ENCODE results near the gene OR56A5. TPM values are rescaled to one million over a fixed set of nuclear protein-coding genes. Genes with fewer than 3 reads are reported as not detected.

The OR56A5 gene
- not detected for total RNA-seq
- polyA plus RNA-seq = not detected

GRCh38 chr11:5968394-5968793, at the start of gene OR56A5:
TSS of gene OR56A5 (minus strand) at chr11:5968494. CDS start at chr11:5968494, 0 bp downstream.
- H3K27ac ChIP-seq (ENCODE audit: low read depth) = no peak within 1 kb of the TSS
- H3K4me3 ChIP-seq (ENCODE audit: low read depth, low read length) = no peak within 1 kb of the TSS
- H3K36me3 ChIP-seq (ENCODE audit: insufficient read depth) = no peaks in the 10 kb centered on the region
- H3K4me1 ChIP-seq (ENCODE audit: insufficient read depth) = no peaks in the 10 kb centered on the region
- no peak for DNase-seq (ENCODE audit: extremely low spot score)

- Histone ChIP-seq H3K27ac (ENCODE audit: low read depth) (no peak overlapping the region), H3K4me1 (ENCODE audit: insufficient read depth) (no peaks in the 10 kb centered on the region), H3K36me3 (ENCODE audit: insufficient read depth) (no peaks in the 10 kb centered on the region), H3K4me3 (ENCODE audit: low read depth, low read length) (no peak overlapping the region)
- no peak for DNase-seq (ENCODE audit: extremely low spot score)
- 72% methylated on average over 3 of the region's 3 CpGs for WGBS
Observed at GRCh38 chr11:6013042-6013441, 44.7 kb upstream of the OR56A5 start.

GRCh38 chr11:6012035-6012668, 43.9 kb upstream of the OR56A5 start:
- no peaks in the 10 kb centered on the region for H3K4me1 ChIP-seq (ENCODE audit: insufficient read depth)
- no peak for DNase-seq (ENCODE audit: extremely low spot score)
- no peaks in the 10 kb centered on the region for H3K36me3 ChIP-seq (ENCODE audit: insufficient read depth)
- H3K4me3 ChIP-seq (ENCODE audit: low read depth, low read length) = no peak overlapping the region
- WGBS = 74% methylated on average over 4 of the region's 4 CpGs
- no peak overlapping the region for H3K27ac ChIP-seq (ENCODE audit: low read depth)

GRCh38 chr11:6006846-6007245, 38.6 kb upstream of the OR56A5 start, which contains the start of gene OR56A4:
TSS of gene OR56A4 (minus strand) at chr11:6006946. CDS start at chr11:6002992, 3,954 bp downstream.
- H3K4me3 ChIP-seq (ENCODE audit: low read depth, low read length) = no peak within 1 kb of the TSS
- H3K4me1 ChIP-seq (ENCODE audit: insufficient read depth) = no peaks in the 10 kb centered on the region
- H3K27ac ChIP-seq (ENCODE audit: low read depth) = no peak within 1 kb of the TSS
- no peaks in the 10 kb centered on the region for H3K36me3 ChIP-seq (ENCODE audit: insufficient read depth)
- DNase-seq (ENCODE audit: extremely low spot score) = no peak

- no peak overlapping the region for H3K4me3 ChIP-seq (ENCODE audit: low read depth, low read length)
- H3K4me1 ChIP-seq (ENCODE audit: insufficient read depth) = no peaks in the 10 kb centered on the region
- no peak overlapping the region for H3K27ac ChIP-seq (ENCODE audit: low read depth)
- no peaks in the 10 kb centered on the region for H3K36me3 ChIP-seq (ENCODE audit: insufficient read depth)
- DNase-seq (ENCODE audit: extremely low spot score) = no peak
Observed at GRCh38 chr11:6006395-6006794, 38.1 kb upstream of the OR56A5 start.

GRCh38 chr11:6002202-6002699, 34.0 kb upstream of the OR56A5 start:
- 75% methylated on average over 7 of the region's 7 CpGs for WGBS
- no peaks in the 10 kb centered on the region for H3K36me3 ChIP-seq (ENCODE audit: insufficient read depth)
- no peak overlapping the region for H3K4me3 ChIP-seq (ENCODE audit: low read depth, low read length)
- no peaks in the 10 kb centered on the region for H3K4me1 ChIP-seq (ENCODE audit: insufficient read depth)
- no peak overlapping the region for H3K27ac ChIP-seq (ENCODE audit: low read depth)
- no peak for DNase-seq (ENCODE audit: extremely low spot score)

GRCh38 chr11:5994791-5995190, 26.5 kb upstream of the OR56A5 start:
- no peak overlapping the region for H3K4me3 ChIP-seq (ENCODE audit: low read depth, low read length)

GRCh38 chr11:5992604-5993251, 24.4 kb upstream of the OR56A5 start:
- Histone ChIP-seq H3K27ac (ENCODE audit: low read depth) (no peak overlapping the region), H3K4me3 (ENCODE audit: low read depth, low read length) (no peak overlapping the region), H3K4me1 (ENCODE audit: insufficient read depth) (no peaks in the 10 kb centered on the region), H3K36me3 (ENCODE audit: insufficient read depth) (no peaks in the 10 kb centered on the region)
- 54% methylated on average over 3 of the region's 3 CpGs for WGBS
- no peak for DNase-seq (ENCODE audit: extremely low spot score)

More at GRCh38 chr11:5994791-5995190, 26.5 kb upstream of the OR56A5 start:
- H3K36me3 ChIP-seq (ENCODE audit: insufficient read depth) = no peaks in the 10 kb centered on the region
- H3K27ac ChIP-seq (ENCODE audit: low read depth) = no peak overlapping the region
- DNase-seq (ENCODE audit: extremely low spot score) = no peak
- no peaks in the 10 kb centered on the region for H3K4me1 ChIP-seq (ENCODE audit: insufficient read depth)
- WGBS = 87% methylated on average over 14 of the region's 14 CpGs

GRCh38 chr11:5992150-5992549, 23.9 kb upstream of the OR56A5 start:
- Histone ChIP-seq H3K27ac (ENCODE audit: low read depth) (no peak overlapping the region), H3K4me1 (ENCODE audit: insufficient read depth) (no peaks in the 10 kb centered on the region), H3K4me3 (ENCODE audit: low read depth, low read length) (no peak overlapping the region), H3K36me3 (ENCODE audit: insufficient read depth) (no peaks in the 10 kb centered on the region)
- DNase-seq (ENCODE audit: extremely low spot score) = no peak
- 66% methylated on average over 3 of the region's 3 CpGs for WGBS

- Histone ChIP-seq H3K36me3 (ENCODE audit: insufficient read depth) (no peaks in the 10 kb centered on the region), H3K4me3 (ENCODE audit: low read depth, low read length) (no peak overlapping the region), H3K4me1 (ENCODE audit: insufficient read depth) (no peaks in the 10 kb centered on the region), H3K27ac (ENCODE audit: low read depth) (no peak overlapping the region)
- DNase-seq (ENCODE audit: extremely low spot score) = no peak
- 83% methylated on average over 4 of the region's 4 CpGs for WGBS
Observed at GRCh38 chr11:5989203-5989602, 20.9 kb upstream of the OR56A5 start.

- 40% methylated on average over 1 of the region's 1 CpG for WGBS
Observed at GRCh38 chr11:5986885-5987284, 18.6 kb upstream of the OR56A5 start, which contains the start of gene OR52L1. TSS of gene OR52L1 (minus strand) at chr11:5986985. CDS start at chr11:5986930, 55 bp downstream.

GRCh38 chr11:5983443-5983842, 15.1 kb upstream of the OR56A5 start:
- WGBS = 49% methylated on average over 1 of the region's 1 CpG
- Histone ChIP-seq H3K36me3 (ENCODE audit: insufficient read depth) (no peaks in the 10 kb centered on the region), H3K4me1 (ENCODE audit: insufficient read depth) (no peaks in the 10 kb centered on the region), H3K27ac (ENCODE audit: low read depth) (no peak overlapping the region), H3K4me3 (ENCODE audit: low read depth, low read length) (no peak overlapping the region)
- DNase-seq (ENCODE audit: extremely low spot score) = no peak

More at GRCh38 chr11:5986885-5987284, 18.6 kb upstream of the OR56A5 start, which contains the start of gene OR52L1:
- H3K4me3 ChIP-seq (ENCODE audit: low read depth, low read length) = no peak within 1 kb of the TSS
- H3K36me3 ChIP-seq (ENCODE audit: insufficient read depth) = no peaks in the 10 kb centered on the region
- no peak for DNase-seq (ENCODE audit: extremely low spot score)
- H3K27ac ChIP-seq (ENCODE audit: low read depth) = no peak within 1 kb of the TSS
- H3K4me1 ChIP-seq (ENCODE audit: insufficient read depth) = no peaks in the 10 kb centered on the region

GRCh38 chr11:5973530-5973929, 5.2 kb upstream of the OR56A5 start:
- WGBS = 75% methylated on average over 1 of the region's 1 CpG
- H3K36me3 ChIP-seq (ENCODE audit: insufficient read depth) = no peaks in the 10 kb centered on the region
- no peak for DNase-seq (ENCODE audit: extremely low spot score)
- no peak overlapping the region for H3K27ac ChIP-seq (ENCODE audit: low read depth)
- H3K4me1 ChIP-seq (ENCODE audit: insufficient read depth) = no peaks in the 10 kb centered on the region
- H3K4me3 ChIP-seq (ENCODE audit: low read depth, low read length) = no peak overlapping the region

GRCh38 chr11:5967708-5968107, 586 bp downstream of the OR56A5 start:
- no peak overlapping the region for H3K27ac ChIP-seq (ENCODE audit: low read depth)
- WGBS = 77% methylated on average over 3 of the region's 3 CpGs
- no peak overlapping the region for H3K4me3 ChIP-seq (ENCODE audit: low read depth, low read length)
- no peaks in the 10 kb centered on the region for H3K36me3 ChIP-seq (ENCODE audit: insufficient read depth)
- DNase-seq (ENCODE audit: extremely low spot score) = no peak
- no peaks in the 10 kb centered on the region for H3K4me1 ChIP-seq (ENCODE audit: insufficient read depth)

All from urinary bladder (tissue), 4 donors.